K562 (cell line): ENCODE measurements around the gene BICD1. TPM values are rescaled to one million over a fixed set of nuclear protein-coding genes. Genes with fewer than 3 reads are reported as not detected.

ENCODE experiments used
- ATAC-seq: fragments of 200-7000 bp; cut with Tn5 transposase; 3 replicates; pipeline ENCODE4 v1.9.1; 2020; ENCODE audit warnings: moderate library complexity
- BruUV-seq: library from RNA; stranded (reverse); fragments of 400-500 nt; replicated peaks from 2 replicates; lab custom pipeline; 2021; lab: Mats Ljungman, UMichigan
- CTCF ChIA-PET: fragments of 300-600 bp; formaldehyde crosslinking; extraction: SDS; loops from one replicate; lab custom pipeline; 2021; ENCODE audit warnings: low intra/inter-chr PET ratio; lab: Yijun Ruan, JAX
- POLR2A ChIA-PET: fragments of 300-600, 350-650 bp; sonication (Branson Sonifier 250); formaldehyde crosslinking; extraction: SDS; loops from one replicate; lab custom pipeline; 2021; ENCODE audit warnings: antibody characterized with exemption, inconsistent platforms; lab: Yijun Ruan, JAX
- DNase-seq, 4 experiments: peaks; one replicate each; pipeline versions ENCODE4 v3.0.0 to v3.0.0-alpha.2; 2011 to 2018; ENCODE audit warnings: low spot score in 3 of 4, mixed read lengths in 3 of 4; ENCODE audit errors: extremely low read depth in 1 of 4
- FAIRE-seq: peaks from 2 replicates; lab custom pipeline; 2011; peaks lifted over from hg19 to GRCh38; lab: Jason Lieb, UNC
- H2AFZ ChIP-seq: 2 replicates; pipeline ENCODE4 v1.6.0; 2011; ENCODE audit warnings: low read depth, low read length, control low read depth, inconsistent platforms
- H3K27ac ChIP-seq: fragments of 200-600 bp; 3 replicates; pipeline ENCODE4 v1.8.0; 2011; ENCODE audit warnings: low read depth, mild to moderate bottlenecking, control low read depth, inconsistent platforms, low read length, moderate library complexity, mixed read lengths; ENCODE audit errors: extremely low read depth
- H3K27me3 ChIP-seq, 2 experiments: fragments of 300-600 bp in 1 of 2; 2 replicates in 1 of 2; 3 replicates in 1 of 2; pipeline versions ENCODE4 v1.6.0 to v1.8.0; 2011; ENCODE audit warnings: inconsistent platforms in 2 of 2, low read length in 2 of 2, mild to moderate bottlenecking in 1 of 2, mixed read lengths in 1 of 2, moderate library complexity in 1 of 2; ENCODE audit not compliant: control insufficient read depth in 2 of 2, insufficient read depth in 2 of 2
- H3K36me3 ChIP-seq: fragments of 300-600 bp; 3 replicates; pipeline ENCODE4 v1.8.0; 2011; ENCODE audit warnings: mild to moderate bottlenecking, low read length, inconsistent platforms; ENCODE audit not compliant: control insufficient read depth, insufficient read depth
- H3K4me1 ChIP-seq, 2 experiments: fragments of 200-600 bp in 1 of 2; replicated peaks in 1 of 2; 2 replicates in 1 of 2; 3 replicates in 1 of 2; pipeline versions ENCODE4 v1.5.1 to v1.8.0; 2011; ENCODE audit warnings: inconsistent platforms in 2 of 2, low read length in 2 of 2, mild to moderate bottlenecking in 1 of 2, mixed read lengths in 1 of 2, moderate library complexity in 1 of 2; ENCODE audit not compliant: control insufficient read depth in 2 of 2, insufficient read depth in 2 of 2
- H3K4me2 ChIP-seq: 2 replicates; pipeline ENCODE4 v1.6.1; 2011; ENCODE audit warnings: low read length, control low read depth, inconsistent platforms, mixed read lengths; ENCODE audit not compliant: insufficient read depth
- H3K4me3 ChIP-seq: fragments of 200-600 bp; sonication (generic), shearing (Covaris generic); 2 replicates; pipeline ENCODE4 v1.5.1; 2016; ENCODE audit warnings: control low read depth, inconsistent platforms
- H3K79me2 ChIP-seq: fragments of 200-600 bp; 3 replicates; pipeline ENCODE4 v1.8.0; 2011; ENCODE audit warnings: low read length, inconsistent platforms; ENCODE audit not compliant: control insufficient read depth, insufficient read depth
- H3K9ac ChIP-seq, 2 experiments: 2 replicates each; pipeline versions ENCODE4 v1.6.0 to v1.6.1; 2011; ENCODE audit warnings: low read depth in 2 of 2, low read length in 2 of 2, control low read depth in 1 of 2, inconsistent platforms in 1 of 2, mild to moderate bottlenecking in 1 of 2, mixed read lengths in 1 of 2; ENCODE audit not compliant: insufficient read depth in 1 of 2
- H3K9me1 ChIP-seq: one replicate; pipeline ENCODE4 v1.6.0; 2011; ENCODE audit warnings: inconsistent platforms, mild to moderate bottlenecking, low read length, moderate library complexity; ENCODE audit not compliant: control insufficient read depth, insufficient read depth
- H3K9me3 ChIP-seq: replicated peaks from 2 replicates; pipeline ENCODE4 v1.5.1; 2011; ENCODE audit warnings: low read depth, low read length, inconsistent platforms; ENCODE audit not compliant: control insufficient read depth, insufficient read depth
- H4K20me1 ChIP-seq: replicated peaks from 2 replicates; pipeline ENCODE4 v1.6.1; 2011; ENCODE audit warnings: low read length, inconsistent platforms, mixed read lengths; ENCODE audit not compliant: control insufficient read depth, insufficient read depth
- CBX8 ChIP-seq: fragments of 200-600 bp; sonication (generic); IDR thresholded peaks from 2 replicates; pipeline ENCODE4 v1.6.1; 2012; ENCODE audit warnings: borderline replicate concordance, mixed run types, low read depth, mild to moderate bottlenecking, moderate library complexity, mixed read lengths, low read length, control low read depth, inconsistent platforms; ENCODE audit not compliant: poor library complexity, severe bottlenecking; ENCODE audit errors: extremely low read depth
- HIVEP1 ChIP-seq: fragments of 250-450 bp; sonication (Bioruptor Pico); IDR thresholded peaks from 2 replicates; pipeline ENCODE4 v1.4.0; 2020; ENCODE audit warnings: mild to moderate bottlenecking
- WGBS: fragments of 100-300 bp; shearing (Covaris generic); methylation state at CpG from one replicate; pipeline ENCODE4 v1.1.6; 2016; ENCODE audit warnings: low coverage, mixed read lengths; ENCODE audit not compliant: insufficient coverage; ENCODE audit errors: missing lambda C conversion rate; 5-methylcytosine and 5-hydroxymethylcytosine counted together
- in situ Hi-C: fragments of 300-500 bp; cut with MboI; formaldehyde crosslinking; loops from 4 replicates; pipeline ENCODE4 v1.15.0; 2018; ENCODE audit warnings: inconsistent platforms, mixed read lengths
- intact Hi-C: fragments of 100-400 bp; cut with micrococcal nuclease; formaldehyde crosslinking; loops from 2 replicates; pipeline ENCODE4 v1.14.2; 2022
- polyA plus RNA-seq, 8 experiments: library from polyadenylated mRNA; depleted of rRNA in 4 of 8; stranded (reverse) in 5 of 8; unstranded in 3 of 8; fragments of >200 nt; fragmentation: Nextera tagmentation in 2 of 8; fragmentation: Illumina TruSeq in 1 of 8; extraction: Ambion mirVana in 2 of 8; extraction: Trizol in 1 of 8; gene quantifications; 2 replicates each; pipeline versions ENCODE4 v1.2.1 to v1.2.3, GENCODE V29; 2011 to 2014; ENCODE audit warnings: inconsistent platforms in 1 of 8, missing spikeins in 1 of 8
- total RNA-seq, 7 experiments: library from RNA; depleted of rRNA in 6 of 7; stranded (reverse); fragments of >200 nt in 6 of 7; fragmentation: Illumina TruSeq in 2 of 7; extraction: Trizol in 2 of 7; gene quantifications; 2 replicates each; pipeline versions ENCODE4 v1.2.1 to v1.2.3, GENCODE V29; 2011 to 2021; ENCODE audit warnings: low replicate concordance in 1 of 7
- TF ChIP-seq, protein P1 (sequence below): fragments of 450-650 bp; IDR thresholded peaks from 2 replicates; pipeline ENCODE4 v1.6.1; 2016; ENCODE audit warnings: low read depth

BICD1 gene
- total and polyA plus RNA-seq, 9 of the 15 experiments (the other 6 are each of a cell fraction or from before 2014, with no cell fraction given) = 3.5 to 21.1 (median 12.5) TPM

- H4K20me1 ChIP-seq = no peaks in the 10 kb centered on the region
- no peak overlapping the region for H3K9ac ChIP-seq
- H3K9me1 ChIP-seq = no peaks in the 10 kb centered on the region
- no TSS peak for BruUV-seq
- ChIA-PET POLR2A (no interaction called here), CTCF (no interaction called here)
- no peak overlapping the region for H3K4me2 ChIP-seq
- no peaks in the 10 kb centered on the region for H3K9me3 ChIP-seq
- no peaks in the 10 kb centered on the region for H3K27me3 ChIP-seq
- WGBS = 23% methylated on average over 5 of the region's 5 CpGs
- in situ Hi-C loops (no loop called here), intact Hi-C loops (no loop called here)
- H3K79me2 ChIP-seq = no peaks in the 10 kb centered on the region
- no peak overlapping the region for H3K27ac ChIP-seq
- H2AFZ ChIP-seq = no peak overlapping the region
- no peak for FAIRE-seq
- H3K4me3 ChIP-seq = no peak overlapping the region
- no peak for ATAC-seq
- no peaks in the 10 kb centered on the region for H3K4me1 ChIP-seq
- no peak for TF ChIP-seq CBX8
- no peaks in the 10 kb centered on the region for H3K36me3 ChIP-seq
- DNase-seq = no peak
Measured at GRCh38 chr12:32087306-32087705, 19.3 kb upstream of the BICD1 start.

DNA sequence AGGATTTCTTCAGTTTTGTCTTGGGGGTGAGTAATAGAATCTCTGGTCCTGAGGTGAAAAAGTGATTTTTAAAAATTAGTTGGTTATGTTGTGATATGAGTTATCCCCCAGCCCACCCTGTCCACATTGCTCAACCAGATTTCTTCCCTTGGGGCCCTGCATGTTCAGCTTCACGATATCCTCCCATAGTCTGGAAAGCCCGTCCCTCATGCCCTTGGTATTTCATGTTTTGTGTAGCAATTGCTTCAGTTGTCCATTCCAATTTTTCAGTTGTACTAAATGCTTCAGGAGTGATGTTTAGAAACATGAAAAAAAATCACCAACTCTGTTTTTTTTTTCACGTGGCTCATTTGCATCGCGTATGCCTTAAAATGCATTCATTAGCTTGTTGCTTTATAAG, 17.5 kb upstream of the BICD1 start:
- Histone ChIP-seq H3K4me3 (no peak overlapping the region), H3K9me1 (no peaks in the 10 kb centered on the region), H3K9me3 (no peaks in the 10 kb centered on the region), H2AFZ (no peak overlapping the region), H4K20me1 (no peaks in the 10 kb centered on the region), H3K36me3 (no peaks in the 10 kb centered on the region), H3K9ac (no peak overlapping the region), H3K27me3 (no peaks in the 10 kb centered on the region), H3K79me2 (no peaks in the 10 kb centered on the region), H3K4me1 (no peaks in the 10 kb centered on the region), H3K27ac (no peak overlapping the region), H3K4me2 (no peak overlapping the region)
- in situ Hi-C loops (no loop called here), intact Hi-C loops (no loop called here)
- CTCF ChIA-PET = no interaction called here
- DNase-seq = no peak
- ATAC-seq = no peak
- no peak for FAIRE-seq
- WGBS = 65% methylated on average over 5 of the region's 5 CpGs
- POLR2A ChIA-PET = no interaction called here
- BruUV-seq = no TSS peak
- TF ChIP-seq HIVEP1 (CRISPR knock-in tag) = no peak
- TF ChIP-seq, protein P1, sequence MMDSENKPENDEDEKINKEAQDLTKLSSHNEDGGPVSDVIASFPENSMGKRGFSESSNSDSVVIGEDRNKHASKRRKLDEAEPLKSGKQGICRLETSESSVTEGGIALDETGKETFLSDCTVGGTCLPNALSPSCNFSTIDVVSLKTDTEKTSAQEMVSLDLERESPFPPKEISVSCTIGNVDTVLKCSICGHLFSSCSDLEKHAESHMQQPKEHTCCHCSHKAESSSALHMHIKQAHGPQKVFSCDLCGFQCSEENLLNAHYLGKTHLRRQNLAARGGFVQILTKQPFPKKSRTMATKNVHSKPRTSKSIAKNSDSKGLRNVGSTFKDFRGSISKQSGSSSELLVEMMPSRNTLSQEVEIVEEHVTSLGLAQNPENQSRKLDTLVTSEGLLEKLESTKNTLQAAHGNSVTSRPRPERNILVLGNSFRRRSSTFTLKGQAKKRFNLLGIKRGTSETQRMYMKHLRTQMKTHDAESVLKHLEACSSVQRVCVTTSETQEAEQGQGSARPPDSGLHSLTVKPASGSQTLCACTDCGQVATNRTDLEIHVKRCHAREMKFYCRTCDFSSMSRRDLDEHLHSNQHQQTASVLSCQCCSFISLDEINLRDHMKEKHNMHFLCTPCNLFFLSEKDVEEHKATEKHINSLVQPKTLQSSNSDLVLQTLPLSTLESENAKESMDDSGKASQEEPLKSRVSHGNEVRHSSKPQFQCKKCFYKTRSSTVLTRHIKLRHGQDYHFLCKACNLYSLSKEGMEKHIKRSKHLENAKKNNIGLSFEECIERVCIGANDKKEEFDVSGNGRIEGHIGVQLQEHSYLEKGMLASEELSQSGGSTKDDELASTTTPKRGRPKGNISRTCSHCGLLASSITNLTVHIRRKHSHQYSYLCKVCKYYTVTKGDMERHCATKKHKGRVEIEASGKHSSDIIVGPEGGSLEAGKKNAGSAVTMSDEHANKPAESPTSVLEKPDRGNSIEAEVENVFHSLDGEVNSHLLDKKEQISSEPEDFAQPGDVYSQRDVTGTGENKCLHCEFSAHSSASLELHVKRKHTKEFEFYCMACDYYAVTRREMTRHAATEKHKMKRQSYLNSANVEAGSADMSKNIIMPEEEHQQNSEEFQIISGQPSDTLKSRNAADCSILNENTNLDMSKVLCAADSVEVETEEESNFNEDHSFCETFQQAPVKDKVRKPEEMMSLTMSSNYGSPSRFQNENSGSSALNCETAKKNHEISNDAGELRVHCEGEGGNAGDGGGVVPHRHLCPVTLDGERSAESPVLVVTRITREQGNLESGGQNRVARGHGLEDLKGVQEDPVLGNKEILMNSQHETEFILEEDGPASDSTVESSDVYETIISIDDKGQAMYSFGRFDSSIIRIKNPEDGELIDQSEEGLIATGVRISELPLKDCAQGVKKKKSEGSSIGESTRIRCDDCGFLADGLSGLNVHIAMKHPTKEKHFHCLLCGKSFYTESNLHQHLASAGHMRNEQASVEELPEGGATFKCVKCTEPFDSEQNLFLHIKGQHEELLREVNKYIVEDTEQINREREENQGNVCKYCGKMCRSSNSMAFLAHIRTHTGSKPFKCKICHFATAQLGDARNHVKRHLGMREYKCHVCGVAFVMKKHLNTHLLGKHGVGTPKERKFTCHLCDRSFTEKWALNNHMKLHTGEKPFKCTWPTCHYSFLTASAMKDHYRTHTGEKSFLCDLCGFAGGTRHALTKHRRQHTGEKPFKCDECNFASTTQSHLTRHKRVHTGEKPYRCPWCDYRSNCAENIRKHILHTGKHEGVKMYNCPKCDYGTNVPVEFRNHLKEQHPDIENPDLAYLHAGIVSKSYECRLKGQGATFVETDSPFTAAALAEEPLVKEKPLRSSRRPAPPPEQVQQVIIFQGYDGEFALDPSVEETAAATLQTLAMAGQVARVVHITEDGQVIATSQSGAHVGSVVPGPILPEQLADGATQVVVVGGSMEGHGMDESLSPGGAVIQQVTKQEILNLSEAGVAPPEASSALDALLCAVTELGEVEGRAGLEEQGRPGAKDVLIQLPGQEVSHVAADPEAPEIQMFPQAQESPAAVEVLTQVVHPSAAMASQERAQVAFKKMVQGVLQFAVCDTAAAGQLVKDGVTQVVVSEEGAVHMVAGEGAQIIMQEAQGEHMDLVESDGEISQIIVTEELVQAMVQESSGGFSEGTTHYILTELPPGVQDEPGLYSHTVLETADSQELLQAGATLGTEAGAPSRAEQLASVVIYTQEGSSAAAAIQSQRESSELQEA = no peak
